ENCODE results near the gene SDF4. TPM values are rescaled to one million over a fixed set of nuclear protein-coding genes. Genes with fewer than 3 reads are reported as not detected.

The SDF4 gene
- total RNA-seq, 1 experiment from 2014 or later, result 122 TPM

GRCh38 chr1:1203561-1204424 is 28.0 kb downstream of the SDF4 start:
- no peaks in the 10 kb centered on the region for H3K27me3 Mint-ChIP-seq (ENCODE audit: insufficient read depth, unreplicated experiment)
- DNase-seq (ENCODE audit: unreplicated experiment), result no peak
- BruUV-seq (replicated peaks), result no TSS peak
- H3K4me1 Mint-ChIP-seq (ENCODE audit: insufficient read depth, unreplicated experiment), result peaks cover 11% of the 10 kb centered on the region
- H3K36me3 Mint-ChIP-seq (ENCODE audit: insufficient read depth, unreplicated experiment), result peaks cover 5% of the 10 kb centered on the region
- H3K27ac Mint-ChIP-seq (ENCODE audit: low read depth, unreplicated experiment), result no peak overlapping the region
- H3K4me3 Mint-ChIP-seq (ENCODE audit: unreplicated experiment), result no peak overlapping the region
- ChIA-PET POLR2A (no interaction called here), CTCF (no interaction called here)
- H3K9me3 Mint-ChIP-seq (ENCODE audit: unreplicated experiment), result no peaks in the 10 kb centered on the region
- intact Hi-C loops (cut with micrococcal nuclease), result no loop called here
- TF ChIP-seq CTCF (IDR thresholded peaks at IDR 0.05; ENCODE audit: unreplicated experiment), result no peak

DNA sequence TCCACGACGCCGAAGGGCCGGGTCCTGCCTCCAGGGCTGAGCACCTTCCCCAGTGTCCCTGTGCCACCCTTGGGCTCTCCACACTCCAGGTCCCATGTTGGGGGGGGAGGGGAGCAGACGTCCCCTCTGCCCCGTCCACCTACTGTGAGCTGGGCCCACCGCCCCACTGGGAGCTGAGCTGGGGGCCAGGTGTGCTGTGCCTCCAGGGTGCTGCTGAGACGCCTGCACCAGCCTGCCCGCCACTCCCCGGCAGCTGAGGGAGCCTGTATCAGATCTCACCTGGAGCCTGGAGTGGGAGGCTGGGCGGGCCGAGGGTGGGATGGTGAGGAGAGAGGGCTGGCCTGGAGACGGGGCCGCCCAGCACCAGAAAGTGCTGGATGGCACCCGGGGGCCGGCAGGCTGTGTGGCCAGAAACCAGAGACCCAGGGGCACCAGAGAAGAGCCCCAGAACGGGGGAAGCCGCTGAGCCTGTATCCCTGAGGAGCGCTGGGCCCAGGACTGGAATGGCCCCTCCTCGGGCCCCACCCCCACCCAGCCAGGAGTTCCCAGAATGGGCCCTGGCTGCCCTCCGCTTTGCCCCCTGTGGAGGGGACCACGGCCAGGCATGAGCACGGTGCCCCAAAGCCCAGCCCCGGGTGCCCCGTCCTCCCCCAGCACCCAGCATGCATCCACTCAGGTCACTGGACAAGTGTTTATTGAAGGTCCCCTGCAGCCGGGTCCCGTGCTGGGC is 28.8 kb downstream of the SDF4 start:
- Mint-ChIP-seq H3K4me3 (ENCODE audit: unreplicated experiment) (no peak overlapping the region), H3K36me3 (ENCODE audit: insufficient read depth, unreplicated experiment) (peaks cover 5% of the 10 kb centered on the region), H3K27ac (ENCODE audit: low read depth, unreplicated experiment) (no peak overlapping the region), H3K9me3 (ENCODE audit: unreplicated experiment) (no peaks in the 10 kb centered on the region), H3K27me3 (ENCODE audit: insufficient read depth, unreplicated experiment) (no peaks in the 10 kb centered on the region), H3K4me1 (ENCODE audit: insufficient read depth, unreplicated experiment) (peaks cover 3% of the 10 kb centered on the region)
- POLR2A ChIA-PET, result no interaction called here
- intact Hi-C loops (cut with micrococcal nuclease), result no loop called here
- TF ChIP-seq CTCF (IDR thresholded peaks at IDR 0.05; ENCODE audit: unreplicated experiment), result no peak
- CTCF ChIA-PET, result no interaction called here
- BruUV-seq (replicated peaks), result no TSS peak
- DNase-seq (ENCODE audit: unreplicated experiment), result no peak

GRCh38 chr1:1200876-1201810 is 30.7 kb downstream of the SDF4 start:
- H3K27ac Mint-ChIP-seq (ENCODE audit: low read depth, unreplicated experiment), result no peak overlapping the region
- no peak for DNase-seq (ENCODE audit: unreplicated experiment)
- ChIA-PET CTCF (interaction anchor here (0.7 kb wide), 1 partner anchor 397 kb away, joined by 3 read pairs; no protein-coding TSS in a partner anchor), POLR2A (no interaction called here)
- H3K36me3 Mint-ChIP-seq (ENCODE audit: insufficient read depth, unreplicated experiment), result no peaks in the 10 kb centered on the region
- H3K4me3 Mint-ChIP-seq (ENCODE audit: unreplicated experiment), result no peak overlapping the region
- H3K27me3 Mint-ChIP-seq (ENCODE audit: insufficient read depth, unreplicated experiment), result no peaks in the 10 kb centered on the region
- BruUV-seq (replicated peaks), result no TSS peak
- no peaks in the 10 kb centered on the region for H3K4me1 Mint-ChIP-seq (ENCODE audit: insufficient read depth, unreplicated experiment)
- no peak for TF ChIP-seq CTCF (IDR thresholded peaks at IDR 0.05; ENCODE audit: unreplicated experiment)
- H3K9me3 Mint-ChIP-seq (ENCODE audit: unreplicated experiment), result no peaks in the 10 kb centered on the region
- intact Hi-C loops (cut with micrococcal nuclease), result no loop called here

Measured in MCF 10A (cell line).